AG04450 (cell line): Measurements from ENCODE around the gene GRM8. TPM values are rescaled to one million over a fixed set of nuclear protein-coding genes. Genes with fewer than 3 reads are reported as not detected.

Experiments used
- CTCF ChIA-PET: fragments of 300-600, 350-600 bp; formaldehyde crosslinking; extraction: SDS; loops from one replicate; lab custom pipeline; 2022; ENCODE audit warnings: antibody characterized with exemption, inconsistent platforms; lab: Charles Lee
- POLR2A ChIA-PET: fragments of 350-600 bp; formaldehyde crosslinking; extraction: SDS; loops from one replicate; lab custom pipeline; 2021; ENCODE audit warnings: antibody characterized with exemption, inconsistent platforms; lab: Yijun Ruan, JAX
- DNase-seq: peaks from one replicate; pipeline ENCODE4 v3.0.0-alpha.2; 2011; ENCODE audit warnings: low read depth, low spot score
- H3K27ac ChIP-seq: one replicate; pipeline ENCODE4 v1.5.1; 2012; ENCODE audit warnings: low read depth, low read length, control low read depth
- H3K27me3 ChIP-seq: one replicate; pipeline ENCODE4 v1.6.0; 2012; ENCODE audit warnings: low read length; ENCODE audit not compliant: control insufficient read depth, insufficient read depth
- H3K4me3 ChIP-seq: 2 replicates; pipeline ENCODE4 v1.5.1; 2011; ENCODE audit warnings: mild to moderate bottlenecking, low read depth, low read length, control low read depth
- H3K9me3 ChIP-seq: 2 replicates; pipeline ENCODE4 v1.5.1; 2012; ENCODE audit warnings: low read length; ENCODE audit not compliant: control insufficient read depth, insufficient read depth
- polyA minus RNA-seq: library from RNA; depleted of rRNA, polyadenylated mRNA; stranded (reverse); fragments of >200 nt; gene quantifications from 2 replicates; pipeline ENCODE4 v1.2.3, GENCODE V29; 2011; rRNA and poly(A)+ RNA removed
- polyA plus RNA-seq: library from polyadenylated mRNA; depleted of rRNA; stranded (reverse); fragments of >200 nt; gene quantifications from 2 replicates; pipeline ENCODE4 v1.2.3, GENCODE V29; 2011; rRNA removed
- TF ChIP-seq, protein P1 (sequence below): IDR thresholded peaks from 2 replicates; pipeline ENCODE4 v1.5.1; 2011; ENCODE audit warnings: low read depth, low read length, control low read depth, inconsistent platforms

GRM8 gene
- polyA plus RNA-seq = not detected in 2 replicates
- polyA minus RNA-seq = 0.18 TPM in 1 of 2 replicates, not detected in the other

DNA sequence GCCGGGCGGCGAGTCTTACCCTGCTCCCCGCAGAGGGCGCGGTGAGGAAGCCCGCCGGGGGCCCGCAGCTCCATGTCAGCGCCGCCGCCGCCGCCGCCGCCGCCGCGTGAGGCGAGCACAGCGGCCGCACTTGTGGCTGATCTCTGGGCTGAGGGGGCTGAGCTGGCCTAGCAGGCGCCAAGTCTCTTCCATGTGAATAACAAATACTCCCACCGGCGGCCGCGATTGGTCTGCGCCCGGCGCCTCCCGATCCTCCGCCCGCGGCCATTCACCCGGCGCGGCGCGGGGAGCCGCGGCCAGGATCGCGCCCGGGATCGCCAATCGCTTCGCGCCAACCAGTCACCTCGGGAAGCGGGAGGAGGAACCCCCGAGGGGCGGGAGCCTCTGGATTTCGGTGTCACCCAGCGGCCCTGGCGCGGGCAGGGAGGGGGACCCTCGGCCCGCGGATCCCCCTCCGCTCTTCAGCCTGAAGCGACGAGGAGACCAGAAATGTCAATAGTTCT, at the start of gene GRM8:
TSS of gene GRM8 (minus strand) at position 164 of the 503 bp plus-strand sequence.
- DNase-seq = no peak
- TF ChIP-seq, protein P1, sequence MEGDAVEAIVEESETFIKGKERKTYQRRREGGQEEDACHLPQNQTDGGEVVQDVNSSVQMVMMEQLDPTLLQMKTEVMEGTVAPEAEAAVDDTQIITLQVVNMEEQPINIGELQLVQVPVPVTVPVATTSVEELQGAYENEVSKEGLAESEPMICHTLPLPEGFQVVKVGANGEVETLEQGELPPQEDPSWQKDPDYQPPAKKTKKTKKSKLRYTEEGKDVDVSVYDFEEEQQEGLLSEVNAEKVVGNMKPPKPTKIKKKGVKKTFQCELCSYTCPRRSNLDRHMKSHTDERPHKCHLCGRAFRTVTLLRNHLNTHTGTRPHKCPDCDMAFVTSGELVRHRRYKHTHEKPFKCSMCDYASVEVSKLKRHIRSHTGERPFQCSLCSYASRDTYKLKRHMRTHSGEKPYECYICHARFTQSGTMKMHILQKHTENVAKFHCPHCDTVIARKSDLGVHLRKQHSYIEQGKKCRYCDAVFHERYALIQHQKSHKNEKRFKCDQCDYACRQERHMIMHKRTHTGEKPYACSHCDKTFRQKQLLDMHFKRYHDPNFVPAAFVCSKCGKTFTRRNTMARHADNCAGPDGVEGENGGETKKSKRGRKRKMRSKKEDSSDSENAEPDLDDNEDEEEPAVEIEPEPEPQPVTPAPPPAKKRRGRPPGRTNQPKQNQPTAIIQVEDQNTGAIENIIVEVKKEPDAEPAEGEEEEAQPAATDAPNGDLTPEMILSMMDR = no peak
- ChIA-PET CTCF (interaction anchor here (0.8 to 2.8 kb wide), 4 partner anchors 11 to 449 kb away, joined by 3 to 13 read pairs (median 4); no protein-coding TSS in a partner anchor), POLR2A (no interaction called here)
- H3K27ac ChIP-seq = no peak within 1 kb of the TSS
- H3K9me3 ChIP-seq = no peaks in the 10 kb centered on the region; the same call in 1 of the 2 replicates
- peaks cover 44% of the 10 kb centered on the region for H3K27me3 ChIP-seq
- peak within 1 kb of the TSS; percentile 68 for H3K4me3 ChIP-seq

DNA sequence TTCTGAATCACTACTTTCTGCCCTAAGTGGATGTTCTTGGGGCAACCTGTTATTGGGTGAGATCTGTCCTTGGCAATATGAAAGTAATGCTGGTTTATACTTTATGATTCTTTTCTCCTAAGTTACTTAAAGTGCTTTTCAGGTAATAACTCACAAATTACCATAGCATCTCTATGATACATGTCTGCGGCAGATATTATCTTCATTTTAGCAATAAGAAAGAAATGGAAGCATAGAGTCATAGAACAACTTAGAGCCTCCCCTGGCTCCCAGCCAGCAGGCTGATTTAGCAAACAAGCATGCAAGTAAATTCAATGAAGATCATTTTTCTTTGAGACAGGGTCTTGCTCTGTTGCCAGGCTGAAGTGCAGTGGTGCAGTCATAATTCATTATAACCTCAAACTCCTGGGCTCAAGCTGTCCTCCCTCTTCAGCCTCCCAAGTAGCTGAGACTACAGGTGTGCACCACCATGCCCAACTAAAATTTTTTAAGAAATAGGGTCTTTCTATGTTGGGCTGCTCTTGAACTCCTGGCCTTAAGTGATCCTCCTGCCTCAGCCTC, 38.1 kb upstream of the GRM8 start:
- Histone ChIP-seq H3K27me3 (no peaks in the 10 kb centered on the region), H3K27ac (no peak overlapping the region), H3K9me3 (no peaks in the 10 kb centered on the region), H3K4me3 (no peak overlapping the region)
- TF ChIP-seq, protein P1 = no peak
- ChIA-PET POLR2A (no interaction called here), CTCF (no interaction called here)
- no peak for DNase-seq

DNA sequence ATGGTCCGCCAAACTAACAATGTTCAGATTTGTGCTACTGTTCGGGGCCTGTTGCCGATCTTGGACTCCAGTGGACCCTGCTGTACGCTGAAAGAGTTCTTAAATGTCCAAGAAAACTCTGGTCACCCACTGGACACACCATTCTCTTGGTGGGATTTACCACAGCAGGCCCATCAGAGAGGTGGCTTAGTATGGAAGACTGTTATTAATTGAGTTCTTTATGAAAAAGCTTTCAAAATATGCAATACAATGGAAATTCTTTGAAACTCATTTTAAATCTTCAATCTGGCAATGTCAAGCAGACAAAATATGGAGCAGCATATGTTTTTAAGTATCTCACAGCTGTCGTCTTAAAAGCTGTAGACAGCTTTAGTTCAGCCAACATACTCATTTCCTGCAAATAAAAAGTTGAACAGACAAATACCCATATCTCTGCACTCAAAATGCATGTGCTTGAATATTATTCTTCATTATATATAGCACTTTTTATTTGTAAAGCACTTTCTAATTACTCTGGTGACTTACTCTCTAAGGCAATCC, 37.4 kb upstream of the GRM8 start:
- no peak for DNase-seq
- ChIA-PET CTCF (no interaction called here), POLR2A (no interaction called here)

DNA sequence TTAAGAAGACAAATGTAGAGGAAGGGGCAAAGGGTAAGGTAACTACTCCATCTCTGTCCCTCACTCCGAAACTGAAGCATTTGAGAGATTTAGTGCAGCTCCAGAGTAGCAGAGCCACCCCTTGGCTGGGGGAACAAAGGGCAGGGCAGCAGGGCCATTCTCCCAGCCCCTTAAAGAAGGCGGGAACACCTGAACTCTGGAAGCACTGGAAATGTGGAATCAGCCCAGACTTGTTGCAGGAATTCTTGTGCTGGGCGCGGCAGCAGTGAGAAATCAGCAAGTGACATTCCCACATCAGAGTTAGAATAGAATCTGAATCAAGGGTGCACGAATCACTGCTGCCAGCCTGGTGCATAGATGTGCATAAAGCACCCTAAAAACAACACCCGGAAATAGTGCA, 34.4 kb upstream of the GRM8 start:
- H3K4me3 ChIP-seq = no peak overlapping the region
- ChIA-PET POLR2A (no interaction called here), CTCF (no interaction called here)
- H3K9me3 ChIP-seq = no peaks in the 10 kb centered on the region
- no peak overlapping the region for H3K27ac ChIP-seq
- DNase-seq = no peak
- TF ChIP-seq, protein P1 = no peak
- H3K27me3 ChIP-seq = no peaks in the 10 kb centered on the region

More for the DNA sequence above, 37.4 kb upstream of the GRM8 start:
- Histone ChIP-seq H3K9me3 (no peaks in the 10 kb centered on the region), H3K27me3 (no peaks in the 10 kb centered on the region), H3K27ac (no peak overlapping the region), H3K4me3 (no peak overlapping the region)
- TF ChIP-seq, protein P1 = no peak

DNA sequence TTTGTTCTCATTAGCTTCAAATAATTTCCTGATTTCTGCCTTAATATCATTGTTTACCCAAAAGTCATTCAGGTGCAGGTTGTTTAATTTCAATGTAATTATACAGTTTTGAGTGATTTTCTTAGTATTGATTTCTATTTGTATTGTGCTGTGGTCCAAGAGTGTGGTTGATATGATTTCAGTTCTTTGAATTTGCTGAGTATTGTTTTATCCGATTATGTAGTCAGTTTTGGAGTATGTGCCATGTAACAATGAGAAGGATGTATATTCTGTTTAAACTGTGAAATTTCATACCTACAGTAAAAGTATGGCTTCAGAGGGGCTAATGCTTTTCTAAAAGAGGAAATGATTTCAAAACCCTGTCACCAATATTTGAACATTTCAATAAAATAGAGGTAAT, 17.4 kb upstream of the GRM8 start:
- ChIA-PET POLR2A (no interaction called here), CTCF (no interaction called here)
- Histone ChIP-seq H3K9me3 (no peaks in the 10 kb centered on the region), H3K27me3 (no peaks in the 10 kb centered on the region), H3K27ac (no peak overlapping the region), H3K4me3 (no peak overlapping the region)
- TF ChIP-seq, protein P1 = no peak
- DNase-seq = no peak
